H1 (cell line): Measurements from ENCODE around the gene PXDN. TPM values are rescaled to one million over a fixed set of nuclear protein-coding genes. Genes with fewer than 3 reads are reported as not detected.

Experiments
- CTCF ChIA-PET: fragments of 300-600 bp; sonication (Branson Sonifier 250); formaldehyde crosslinking; loops from one replicate; lab custom pipeline; 2021; ENCODE audit not compliant: partially characterized antibody; lab: Charles Lee
- POLR2A ChIA-PET: fragments of 300-600 bp; sonication (Branson Sonifier 250); formaldehyde crosslinking; loops from one replicate; lab custom pipeline; 2021; ENCODE audit warnings: inconsistent platforms; ENCODE audit not compliant: partially characterized antibody; lab: Charles Lee
- DNase-seq, 2 experiments: peaks; one replicate each; pipeline versions ENCODE4 v3.0.0 to v3.0.0-alpha.2; 2010 to 2022; ENCODE audit warnings: low spot score in 2 of 2, low read depth in 1 of 2, mixed read lengths in 1 of 2
- FAIRE-seq: peaks from 2 replicates; lab custom pipeline; 2011; peaks lifted over from hg19 to GRCh38; lab: Jason Lieb, UNC
- H2AFZ ChIP-seq: 2 replicates; pipeline ENCODE4 v1.8.1; 2012; ENCODE audit warnings: low read length, inconsistent platforms
- H2AK5ac ChIP-seq: 2 replicates; pipeline ENCODE4 v1.6.1; 2013; ENCODE audit warnings: low read depth, low read length
- H2BK120ac ChIP-seq: replicated peaks from 2 replicates; pipeline ENCODE3; 2013; ENCODE audit warnings: low read depth, low read length, inconsistent platforms
- H2BK12ac ChIP-seq: 2 replicates; pipeline ENCODE4 v1.6.1; 2013; ENCODE audit warnings: low read depth, low read length
- H2BK15ac ChIP-seq: 2 replicates; pipeline ENCODE4 v1.6.1; 2013; ENCODE audit warnings: low read length
- H2BK20ac ChIP-seq: 2 replicates; pipeline ENCODE4 v1.6.1; 2013; ENCODE audit warnings: low read length
- H2BK5ac ChIP-seq: 2 replicates; pipeline ENCODE4 v1.6.1; 2013; ENCODE audit warnings: low read depth, low read length
- H3K14ac ChIP-seq: 2 replicates; pipeline ENCODE4 v1.6.1; 2013; ENCODE audit warnings: inconsistent platforms; ENCODE audit not compliant: insufficient read length
- H3K18ac ChIP-seq: 2 replicates; pipeline ENCODE4 v1.6.1; 2013; ENCODE audit warnings: low read length; ENCODE audit errors: extremely low read depth
- H3K23ac ChIP-seq: 2 replicates; pipeline ENCODE4 v1.6.1; 2013; ENCODE audit warnings: inconsistent platforms; ENCODE audit not compliant: insufficient read length
- H3K23me2 ChIP-seq: 2 replicates; pipeline ENCODE4 v1.6.1; 2013; ENCODE audit warnings: low read depth, low read length
- H3K27ac ChIP-seq: 2 replicates; pipeline ENCODE4 v1.6.1; 2011; ENCODE audit warnings: low read depth, low read length, inconsistent platforms
- H3K27me3 ChIP-seq, 4 experiments: replicated peaks in 1 of 4; 1 replicate in 1 of 4; 2 replicates in 3 of 4; pipeline versions ENCODE4 v1.6.1 to v1.8.1; 2011 to 2013; ENCODE audit warnings: low read length in 3 of 4, mild to moderate bottlenecking in 3 of 4, inconsistent platforms in 2 of 4, mixed read lengths in 2 of 4, moderate library complexity in 1 of 4; ENCODE audit not compliant: control insufficient read depth in 3 of 4, insufficient read depth in 3 of 4; ENCODE audit errors: extremely low read depth in 1 of 4
- H3K36me3 ChIP-seq, 4 experiments: 2 replicates each; pipeline versions ENCODE4 v1.6.1 to v1.8.1; 2011 to 2013; ENCODE audit warnings: mild to moderate bottlenecking in 4 of 4, low read length in 3 of 4, moderate library complexity in 2 of 4, control low read depth in 1 of 4, inconsistent platforms in 1 of 4; ENCODE audit not compliant: insufficient read depth in 4 of 4, control insufficient read depth in 2 of 4
- H3K4ac ChIP-seq: replicated peaks from 2 replicates; pipeline ENCODE3; 2013; ENCODE audit warnings: low read length, low read depth, mixed read lengths, inconsistent platforms; ENCODE audit not compliant: insufficient read length
- H3K4me1 ChIP-seq, 4 experiments: replicated peaks in 1 of 4; 1 replicate in 1 of 4; 2 replicates in 3 of 4; pipeline versions ENCODE4 v1.6.1 to v1.8.1; 2011 to 2013; ENCODE audit warnings: low read length in 3 of 4, inconsistent platforms in 2 of 4, mixed read lengths in 1 of 4; ENCODE audit not compliant: insufficient read depth in 4 of 4, control insufficient read depth in 3 of 4
- H3K4me2 ChIP-seq, 2 experiments: 2 replicates each; pipeline versions ENCODE4 v1.6.1 to v1.8.1; 2011 to 2013; ENCODE audit warnings: low read depth in 2 of 2, low read length in 2 of 2, control low read depth in 1 of 2, inconsistent platforms in 1 of 2, mild to moderate bottlenecking in 1 of 2; ENCODE audit not compliant: insufficient read depth in 1 of 2
- H3K4me3 ChIP-seq, 4 experiments: fragments of 200-600, 300-600 bp in 1 of 4; sonication (generic), shearing (Covaris generic), sonication (Bioruptor Twin) in 1 of 4; 2 replicates each; pipeline versions ENCODE4 v1.5.1 to v1.8.1; 2011 to 2016; ENCODE audit warnings: low read length in 4 of 4, low read depth in 3 of 4, control low read depth in 2 of 4, inconsistent platforms in 2 of 4, mild to moderate bottlenecking in 2 of 4, mixed read lengths in 1 of 4, moderate library complexity in 1 of 4; ENCODE audit not compliant: insufficient read depth in 2 of 4; ENCODE audit errors: extremely low read depth in 1 of 4
- H3K56ac ChIP-seq: replicated peaks from 2 replicates; pipeline ENCODE3; 2013; ENCODE audit warnings: low read depth, mild to moderate bottlenecking, mixed read lengths, low read length, inconsistent platforms; ENCODE audit not compliant: insufficient read length
- H3K79me1 ChIP-seq: 2 replicates; pipeline ENCODE4 v1.6.1; 2013; ENCODE audit warnings: low read depth, low read length, control low read depth
- H3K79me2 ChIP-seq, 2 experiments: 2 replicates each; pipeline versions ENCODE4 v1.6.1 to v1.8.1; 2012 to 2013; ENCODE audit warnings: low read length in 2 of 2, mild to moderate bottlenecking in 2 of 2, inconsistent platforms in 1 of 2; ENCODE audit not compliant: insufficient read depth in 2 of 2, control insufficient read depth in 1 of 2
- H3K9ac ChIP-seq, 4 experiments: replicated peaks in 1 of 4; 1 replicate in 1 of 4; 2 replicates in 3 of 4; pipeline versions ENCODE4 v1.6.1 to v1.8.1; 2011 to 2013; ENCODE audit warnings: low read depth in 3 of 4, low read length in 3 of 4, control low read depth in 2 of 4, mild to moderate bottlenecking in 2 of 4, moderate library complexity in 2 of 4, inconsistent platforms in 1 of 4; ENCODE audit errors: extremely low read depth in 1 of 4
- H3K9me3 ChIP-seq, 2 experiments: 2 replicates each; pipeline versions ENCODE4 v1.6.1 to v1.8.1; 2012 to 2013; ENCODE audit warnings: mild to moderate bottlenecking in 2 of 2, moderate library complexity in 2 of 2, control low read depth in 1 of 2, inconsistent platforms in 1 of 2, low read depth in 1 of 2, low read length in 1 of 2, mixed read lengths in 1 of 2; ENCODE audit not compliant: insufficient read depth in 2 of 2
- H4K20me1 ChIP-seq, 2 experiments: replicated peaks in 1 of 2; 2 replicates each; pipeline versions ENCODE3 to v1.8.1; 2011 to 2013; ENCODE audit warnings: inconsistent platforms in 2 of 2, low read length in 2 of 2, mild to moderate bottlenecking in 1 of 2; ENCODE audit not compliant: insufficient read depth in 2 of 2, control insufficient read depth in 1 of 2
- H4K5ac ChIP-seq: 2 replicates; pipeline ENCODE4 v1.6.1; 2013; ENCODE audit warnings: low read length, low read depth, mixed read lengths, inconsistent platforms; ENCODE audit not compliant: insufficient read length
- H4K8ac ChIP-seq: 2 replicates; pipeline ENCODE4 v1.8.0; 2013; ENCODE audit warnings: mild to moderate bottlenecking, moderate library complexity, low read length, inconsistent platforms; ENCODE audit not compliant: insufficient read depth; ENCODE audit errors: extremely low read depth
- H4K91ac ChIP-seq: replicated peaks from 2 replicates; pipeline ENCODE3; 2013; ENCODE audit warnings: low read length, mixed read lengths, inconsistent platforms; ENCODE audit not compliant: insufficient read length
- ATF3 ChIP-seq: IDR thresholded peaks from 2 replicates; pipeline ENCODE4 v1.6.1; 2011; ENCODE audit warnings: low read depth, mild to moderate bottlenecking, low read length; ENCODE audit not compliant: insufficient read depth
- BACH1 ChIP-seq: IDR thresholded peaks from 2 replicates; pipeline ENCODE4 v1.6.1; 2012; ENCODE audit warnings: low read length, improper control_type of control experiment
- CBX8 ChIP-seq: fragments of 300-800, 300-1000 bp; sonication (generic); IDR thresholded peaks from 2 replicates; pipeline ENCODE4 v1.7.1; 2016; ENCODE audit warnings: low read depth, low read length, borderline replicate concordance
- CHD2 ChIP-seq: IDR thresholded peaks from 2 replicates; pipeline ENCODE4 v1.6.1; 2012; ENCODE audit warnings: low read length, improper control_type of control experiment
- EZH2 ChIP-seq: fragments of 200-600 bp; sonication (generic); IDR thresholded peaks from 2 replicates; pipeline ENCODE4 v1.7.1; 2012; ENCODE audit warnings: low read depth, mild to moderate bottlenecking, moderate library complexity, low read length, inconsistent platforms; ENCODE audit not compliant: severe bottlenecking
- FOSL1 ChIP-seq: IDR thresholded peaks from 2 replicates; pipeline ENCODE4 v1.6.1; 2011; ENCODE audit warnings: mild to moderate bottlenecking, low read depth, low read length, moderate library complexity; ENCODE audit not compliant: insufficient read depth
- GTF2F1 ChIP-seq: IDR thresholded peaks from 2 replicates; pipeline ENCODE4 v1.6.1; 2012; ENCODE audit warnings: low read depth, low read length, improper control_type of control experiment, borderline replicate concordance
- HDAC6 ChIP-seq: IDR thresholded peaks from one replicate; pipeline ENCODE4 v1.7.1; 2012; ENCODE audit warnings: low read depth, mild to moderate bottlenecking, inconsistent platforms, low read length, moderate library complexity
- SIRT6 ChIP-seq: IDR thresholded peaks from one replicate; pipeline ENCODE4 v1.7.1; 2012; ENCODE audit warnings: low read length, inconsistent platforms
- SP2 ChIP-seq: IDR thresholded peaks from 2 replicates; pipeline ENCODE4 v1.6.1; 2012; ENCODE audit warnings: mild to moderate bottlenecking, low read length, inconsistent platforms
- SRF ChIP-seq: IDR thresholded peaks from 2 replicates; pipeline ENCODE4 v1.6.1; 2011; ENCODE audit warnings: mild to moderate bottlenecking, low read depth, low read length, moderate library complexity
- WGBS, 2 experiments: shearing (Covaris generic) in 1 of 2; methylation state at CpG; one replicate each; pipeline versions ENCODE4 v1.1.6 to v1.1.7; 2013 to 2015; ENCODE audit warnings: low lambda C conversion rate in 2 of 2, mixed read lengths in 2 of 2, inconsistent platforms in 1 of 2, low coverage in 1 of 2, missing lambda C conversion rate in 1 of 2; ENCODE audit not compliant: insufficient replicate concordance in 2 of 2, insufficient coverage in 1 of 2, insufficient read length in 1 of 2; ENCODE audit errors: extremely low coverage in 1 of 2, missing lambda C conversion rate in 1 of 2; 5-methylcytosine and 5-hydroxymethylcytosine counted together
- polyA plus RNA-seq, 7 experiments: library from polyadenylated mRNA; depleted of rRNA in 3 of 7; stranded (reverse) in 5 of 7; unstranded in 2 of 7; fragments of >200 nt in 5 of 7; fragments of 200-250 nt in 2 of 7; gene quantifications; 1 replicate in 5 of 7; 2 replicates in 1 of 7; 4 replicates in 1 of 7; pipeline versions ENCODE4 v1.2.1 to v1.2.3, GENCODE V29; 2011 to 2013; ENCODE audit warnings: missing spikeins in 2 of 7, mixed read lengths in 2 of 7
- total RNA-seq: library from RNA; stranded (reverse); fragmentation: NEBNext Ultra II Directional; extraction: Animal tissue kit (Norgen Biotek cat#: 25700); gene quantifications from 2 replicates; pipeline ENCODE4 v1.2.1, GENCODE V29; 2021

Gene PXDN
- total and polyA plus RNA-seq, 2 of the 8 experiments (the other 6 are each of a cell fraction or from before 2014, with no cell fraction given), result 104 to 141 TPM

GRCh38 chr2:1585635-1586034 is 158.7 kb downstream of the PXDN start:
- Histone ChIP-seq H3K4ac (no peak overlapping the region), H3K79me1 (no peaks in the 10 kb centered on the region), H3K23ac (no peak overlapping the region), H3K23me2 (no peaks in the 10 kb centered on the region), H3K9ac (no peak overlapping the region), H2BK5ac (no peak overlapping the region), H2AFZ (no peak overlapping the region), H3K14ac (no peak overlapping the region), H3K4me3 (no peak overlapping the region), H2BK20ac (no peak overlapping the region), H3K56ac (no peak overlapping the region), H3K27me3 (no peaks in the 10 kb centered on the region), H2BK15ac (no peak overlapping the region), H2AK5ac (no peak overlapping the region), H2BK12ac (no peak overlapping the region), H4K91ac (no peak overlapping the region), H3K27ac (no peak overlapping the region), H4K8ac (no peak overlapping the region), H4K20me1 (no peaks in the 10 kb centered on the region), H3K9me3 (no peaks in the 10 kb centered on the region; a peak in 1 of 4 replicates), H3K4me1 (peaks cover 0 to 6% (median 0%) of the 10 kb centered on the region in 4 experiments; a peak in 1 of 7 replicates), H2BK120ac (no peak overlapping the region), H3K18ac (no peak overlapping the region), H4K5ac (no peak overlapping the region), H3K79me2 (no peaks in the 10 kb centered on the region), H3K4me2 (no peak overlapping the region), H3K36me3 (no peaks in the 10 kb centered on the region)
- DNase-seq (no peak), FAIRE-seq (no peak)
- ChIA-PET CTCF (interaction anchor here (0.5 to 3.3 kb wide), 7 partner anchors 8 to 165 kb away, joined by 3 to 14 read pairs (median 3); no protein-coding TSS in a partner anchor), POLR2A (no interaction called here)
- WGBS, 2 experiments, result 87% methylated on average over 17 of the region's 17 CpGs; no CpG with 5 or more reads in 1 of the 2 experiments
- TF ChIP-seq ATF3 (no peak), SIRT6 (no peak), CBX8 (no peak), GTF2F1 (no peak), CHD2 (no peak), HDAC6 (no peak), SP2 (no peak), SRF (no peak), FOSL1 (no peak), BACH1 (no peak), EZH2 (no peak)
